Mucosa of stomach (tissue), 1 donor: Measurements from ENCODE around the gene GON4L.

Source experiments
- H3K27me3 ChIP-seq: one replicate; pipeline ENCODE4 v1.7.0; 2013; ENCODE audit warnings: mild to moderate bottlenecking, low read length; ENCODE audit not compliant: control insufficient read depth, insufficient read depth
- H3K36me3 ChIP-seq: one replicate; pipeline ENCODE4 v1.7.0; 2013; ENCODE audit warnings: low read length; ENCODE audit not compliant: control insufficient read depth, insufficient read depth
- H3K4me1 ChIP-seq: one replicate; pipeline ENCODE4 v1.7.0; 2013; ENCODE audit warnings: mild to moderate bottlenecking, low read length; ENCODE audit not compliant: control insufficient read depth, insufficient read depth
- H3K4me3 ChIP-seq: one replicate; pipeline ENCODE4 v1.7.0; 2013; ENCODE audit warnings: low read length
- H3K9ac ChIP-seq: one replicate; pipeline ENCODE4 v1.7.0; 2013; ENCODE audit warnings: mild to moderate bottlenecking, low read length, moderate library complexity
- H3K9me3 ChIP-seq: one replicate; pipeline ENCODE4 v1.7.0; 2013; ENCODE audit warnings: mild to moderate bottlenecking, low read length, moderate library complexity; ENCODE audit not compliant: control insufficient read depth
- donor health status: Pancreatic carcinoma.

GON4L gene

GRCh38 chr1:155871390-155871789, 14.4 kb upstream of the GON4L start:
- no peak overlapping the region for H3K4me3 ChIP-seq
- H3K9ac ChIP-seq, result no peak overlapping the region
- H3K4me1 ChIP-seq, result no peaks in the 10 kb centered on the region

DNA sequence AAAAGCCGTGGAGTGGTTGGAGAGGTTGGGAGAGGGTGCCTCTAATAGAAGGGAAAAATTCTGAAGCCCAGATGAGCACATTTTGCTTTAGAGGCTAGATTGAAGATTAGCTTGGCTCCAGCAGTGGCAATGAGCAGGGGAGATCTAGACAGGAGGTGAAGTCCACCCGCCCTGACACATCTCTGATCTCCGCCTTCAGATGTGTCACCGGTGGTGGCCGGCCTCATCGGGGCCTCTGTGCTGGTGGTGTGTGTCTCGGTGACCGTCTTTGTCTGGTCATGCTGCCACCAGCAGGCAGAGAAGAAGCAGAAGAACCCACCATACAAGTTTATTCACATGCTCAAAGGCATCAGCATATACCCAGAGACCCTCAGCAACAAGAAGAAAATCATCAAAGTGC, 10.8 kb upstream of the GON4L start:
- no peaks in the 10 kb centered on the region for H3K27me3 ChIP-seq
- no peak overlapping the region for H3K9ac ChIP-seq
- no peaks in the 10 kb centered on the region for H3K36me3 ChIP-seq
- no peak overlapping the region for H3K4me3 ChIP-seq
- H3K9me3 ChIP-seq, result no peaks in the 10 kb centered on the region
- H3K4me1 ChIP-seq, result no peaks in the 10 kb centered on the region

More at GRCh38 chr1:155871390-155871789, 14.4 kb upstream of the GON4L start:
- no peaks in the 10 kb centered on the region for H3K27me3 ChIP-seq
- H3K9me3 ChIP-seq, result no peaks in the 10 kb centered on the region
- H3K36me3 ChIP-seq, result no peaks in the 10 kb centered on the region

- no peak overlapping the region for H3K9ac ChIP-seq
- no peaks in the 10 kb centered on the region for H3K9me3 ChIP-seq
- peaks cover 4% of the 10 kb centered on the region for H3K4me1 ChIP-seq
Observed at GRCh38 chr1:155864393-155864792, 7.4 kb upstream of the GON4L start.

DNA sequence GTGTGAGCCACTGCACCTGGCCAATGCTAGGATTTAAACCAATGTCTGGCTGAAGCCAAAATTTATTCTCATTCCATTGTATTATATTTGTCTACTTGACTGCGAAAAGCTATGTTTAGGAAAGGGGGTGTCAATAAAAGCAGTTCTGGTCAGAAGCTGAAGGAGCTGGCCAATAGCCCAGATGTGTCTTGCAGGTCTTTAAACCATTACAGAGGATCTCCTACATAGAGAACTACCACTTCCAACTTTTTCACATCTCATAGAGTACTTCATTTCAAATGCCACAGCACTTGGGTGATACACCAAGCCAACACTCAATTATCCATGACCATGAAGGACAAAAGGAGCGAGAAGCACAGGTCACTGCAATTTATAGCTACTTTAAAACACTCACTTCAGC, 4.9 kb upstream of the GON4L start:
- Histone ChIP-seq H3K9me3 (no peaks in the 10 kb centered on the region), H3K9ac (no peak overlapping the region), H3K4me1 (peaks cover 15% of the 10 kb centered on the region), H3K36me3 (no peaks in the 10 kb centered on the region), H3K27me3 (peaks cover 11% of the 10 kb centered on the region), H3K4me3 (no peak overlapping the region)

More at GRCh38 chr1:155864393-155864792, 7.4 kb upstream of the GON4L start:
- H3K4me3 ChIP-seq, result no peak overlapping the region
- no peaks in the 10 kb centered on the region for H3K36me3 ChIP-seq
- H3K27me3 ChIP-seq, result peaks cover 11% of the 10 kb centered on the region

- no peak overlapping the region for H3K4me3 ChIP-seq
- no peaks in the 10 kb centered on the region for H3K36me3 ChIP-seq
- H3K4me1 ChIP-seq, result peaks cover 20% of the 10 kb centered on the region
- peak overlapping the region; percentile 54 for H3K9ac ChIP-seq
- peaks cover 11% of the 10 kb centered on the region for H3K27me3 ChIP-seq
- H3K9me3 ChIP-seq, result no peaks in the 10 kb centered on the region
Observed at GRCh38 chr1:155860970-155861510, 4.0 kb upstream of the GON4L start.

GRCh38 chr1:155859881-155860871, 3.2 kb upstream of the GON4L start:
- no peaks in the 10 kb centered on the region for H3K9me3 ChIP-seq
- peaks cover 11% of the 10 kb centered on the region for H3K27me3 ChIP-seq
- peaks cover 21% of the 10 kb centered on the region for H3K4me1 ChIP-seq
- H3K4me3 ChIP-seq, result no peak overlapping the region
- H3K9ac ChIP-seq, result peak overlapping the region; percentile 54
- no peaks in the 10 kb centered on the region for H3K36me3 ChIP-seq

DNA sequence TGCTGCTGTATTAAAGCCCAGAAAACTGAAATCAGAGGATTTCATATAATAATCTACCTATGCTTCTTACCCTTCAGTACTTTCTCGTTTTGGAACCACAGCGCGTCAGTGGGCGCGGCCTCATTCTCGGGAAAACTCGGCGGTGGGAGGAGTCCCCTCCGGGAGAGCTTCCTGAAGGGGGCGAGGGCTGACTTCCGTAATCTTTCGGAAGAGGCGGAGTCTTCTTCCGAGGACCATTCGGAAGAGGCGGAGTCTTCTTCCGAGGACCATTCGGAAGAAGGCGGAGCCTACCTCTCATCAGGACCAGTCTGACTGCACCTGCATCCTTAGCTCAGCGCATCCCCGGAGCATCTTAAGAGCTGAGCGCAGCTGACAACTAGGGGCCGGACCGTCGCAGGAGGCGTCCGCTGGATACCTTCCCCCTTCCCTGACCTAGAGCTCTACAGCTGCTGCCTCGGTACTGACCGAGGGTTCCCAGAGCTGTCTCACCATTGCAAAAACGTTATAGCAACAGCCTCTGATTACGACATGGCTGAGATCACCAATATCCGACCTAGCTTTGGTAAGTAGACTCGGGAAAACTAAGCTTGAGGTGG, 2.3 kb upstream of the GON4L start, which contains the start of gene SYT11:
SYT11 (plus strand) TSS at position 334 of the 596 bp plus-strand sequence; CDS start at position 529, 195 bp downstream.
- H3K27me3 ChIP-seq, result peaks cover 11% of the 10 kb centered on the region
- H3K4me1 ChIP-seq, result peaks cover 21% of the 10 kb centered on the region
- peak within 1 kb of the TSS; percentile 56 for H3K9ac ChIP-seq
- H3K36me3 ChIP-seq, result no peaks in the 10 kb centered on the region
- H3K4me3 ChIP-seq, result no peak within 1 kb of the TSS
- no peaks in the 10 kb centered on the region for H3K9me3 ChIP-seq

- H3K9me3 ChIP-seq, result no peaks in the 10 kb centered on the region
- no peak overlapping the region for H3K4me3 ChIP-seq
- H3K9ac ChIP-seq, result peak overlapping the region; percentile 56
- H3K27me3 ChIP-seq, result peaks cover 11% of the 10 kb centered on the region
- no peaks in the 10 kb centered on the region for H3K36me3 ChIP-seq
- H3K4me1 ChIP-seq, result peaks cover 21% of the 10 kb centered on the region
Observed at GRCh38 chr1:155858800-155859233, 1.8 kb upstream of the GON4L start.

DNA sequence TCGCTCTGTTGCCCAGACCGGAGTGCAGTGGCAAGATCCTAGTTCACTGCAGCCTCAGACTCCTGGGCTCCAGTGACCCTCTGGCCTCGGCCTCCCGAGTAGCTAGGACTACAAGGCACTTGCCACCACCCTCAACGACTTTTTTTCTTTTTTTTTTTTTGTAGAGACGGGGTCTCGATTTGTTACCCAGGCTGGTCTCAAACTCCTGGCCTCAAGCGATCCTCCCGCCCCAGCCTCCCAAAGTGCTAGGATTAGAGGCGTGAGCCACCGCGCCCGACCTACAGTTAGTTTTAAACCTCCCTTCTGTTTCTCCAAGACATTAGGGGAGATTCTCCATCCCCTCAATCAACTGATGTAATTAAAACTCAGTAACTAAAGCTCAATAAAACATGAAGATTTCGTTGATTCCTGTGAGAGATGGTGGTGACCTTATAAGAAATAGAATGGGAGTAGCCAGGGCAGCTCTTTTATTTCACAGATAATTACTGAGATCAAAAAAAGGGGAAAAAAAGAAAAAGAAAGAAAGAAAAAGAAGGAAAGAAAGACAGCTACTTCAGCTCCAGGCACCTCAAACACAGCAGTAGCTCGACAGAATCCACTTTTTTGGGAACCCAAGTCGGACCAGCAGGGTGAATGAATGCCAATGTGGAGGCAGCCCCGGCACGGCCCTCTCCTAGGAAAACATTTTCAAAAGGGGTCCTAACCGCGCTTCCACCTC, 598 bp downstream of the GON4L start:
- no peaks in the 10 kb centered on the region for H3K36me3 ChIP-seq

GRCh38 chr1:155850345-155850744, 6.7 kb downstream of the GON4L start:
- Histone ChIP-seq H3K4me1 (no peaks in the 10 kb centered on the region), H3K9me3 (no peaks in the 10 kb centered on the region), H3K36me3 (no peaks in the 10 kb centered on the region), H3K27me3 (no peaks in the 10 kb centered on the region), H3K4me3 (no peak overlapping the region), H3K9ac (no peak overlapping the region)

More for the DNA sequence above, 598 bp downstream of the GON4L start:
- Histone ChIP-seq H3K9ac (peak overlapping the region; percentile 85), H3K4me3 (peak overlapping the region; percentile 68), H3K4me1 (peaks cover 21% of the 10 kb centered on the region), H3K9me3 (no peaks in the 10 kb centered on the region), H3K27me3 (peaks cover 11% of the 10 kb centered on the region)

DNA sequence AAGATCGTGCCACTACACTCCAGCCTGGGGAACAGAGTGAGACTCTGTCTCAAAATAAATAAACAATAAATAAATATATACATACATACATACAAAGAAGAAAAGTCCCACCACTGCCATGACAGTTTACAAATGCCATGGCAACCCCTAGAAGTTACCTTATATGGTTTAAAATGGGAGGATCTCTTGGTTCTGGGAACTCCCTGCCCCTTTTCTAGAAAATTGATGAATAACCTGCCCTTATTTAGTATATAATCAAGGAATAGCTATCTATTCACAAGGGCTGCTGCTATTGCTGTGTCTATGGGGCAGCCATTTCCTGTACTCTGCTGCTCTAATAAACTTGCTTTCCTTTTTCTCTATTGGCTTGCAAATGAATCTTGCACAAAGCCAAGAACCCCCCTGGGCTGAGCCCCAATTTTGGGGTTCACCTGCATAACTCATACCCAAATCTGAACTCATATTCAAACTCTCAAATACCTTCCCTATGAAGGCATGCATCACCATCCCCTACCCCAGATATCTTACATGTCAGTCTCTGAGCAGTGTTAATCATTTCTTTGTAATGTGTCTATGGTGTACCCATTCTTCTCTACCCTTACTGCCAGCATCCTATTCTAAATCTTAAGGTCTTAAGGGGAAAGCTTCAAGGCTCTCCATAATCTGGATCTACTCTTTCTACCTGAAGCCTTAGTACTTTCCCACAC, 9.0 kb downstream of the GON4L start:
- Histone ChIP-seq H3K36me3 (no peaks in the 10 kb centered on the region), H3K9ac (no peak overlapping the region), H3K4me1 (no peaks in the 10 kb centered on the region), H3K27me3 (no peaks in the 10 kb centered on the region), H3K9me3 (no peaks in the 10 kb centered on the region), H3K4me3 (no peak overlapping the region)
